C4-2B (cell line): Measurements from ENCODE around the gene CORO2B.

Experiments used
- H3K27ac ChIP-seq: fragments of 450-650 bp; 2 replicates; pipeline ENCODE4 v1.5.1; 2017
- ZFX ChIP-seq: fragments of 450-650 bp; IDR thresholded peaks from 2 replicates; pipeline ENCODE4 v1.6.1; 2017
- TF ChIP-seq, protein P1 (sequence below): fragments of 450-650 bp; conservative IDR thresholded peaks from 2 replicates; pipeline ENCODE4 v1.5.1; 2017; ENCODE audit warnings: mild to moderate bottlenecking

The CORO2B gene

DNA sequence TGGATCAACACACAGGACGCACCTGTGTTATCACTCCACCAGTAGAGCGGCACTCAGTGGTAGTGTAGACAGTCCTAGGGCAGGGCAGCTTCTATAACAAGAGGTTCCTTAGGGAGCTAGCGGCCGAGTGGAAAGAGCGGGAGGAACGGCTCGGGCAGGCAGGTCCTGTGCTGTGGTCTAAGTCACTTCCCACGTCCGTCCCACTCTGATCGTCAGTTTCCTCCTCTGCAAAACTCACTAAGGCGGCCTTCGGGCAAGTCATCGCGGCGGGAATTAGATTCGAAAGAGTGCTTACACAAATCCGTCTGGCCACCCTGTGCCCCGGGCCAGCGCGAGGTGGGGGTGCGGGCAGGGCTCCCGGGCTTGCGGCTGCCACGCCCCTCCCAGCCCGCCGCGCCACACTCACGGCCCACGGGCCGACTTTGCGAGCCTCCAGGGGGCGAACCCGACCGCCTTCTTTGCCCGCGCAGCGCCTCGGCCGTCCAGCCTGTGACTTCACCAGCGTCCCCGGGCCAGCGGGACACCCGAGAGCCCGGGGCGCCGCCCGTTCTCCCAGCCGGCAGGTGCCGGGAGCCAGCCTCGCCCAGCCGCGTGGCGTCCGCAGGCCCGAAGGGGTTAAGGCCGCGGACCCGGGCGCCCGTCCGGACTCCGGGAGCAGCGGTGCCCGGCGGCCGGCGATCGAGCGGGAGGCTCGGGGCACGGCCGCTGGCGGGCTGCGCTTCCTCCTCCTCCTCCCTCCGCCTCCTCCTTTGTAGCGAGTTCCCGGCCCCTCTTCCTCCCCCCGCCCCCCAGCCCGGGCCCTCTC lies 416 bp upstream of the CORO2B start:
- no peak for TF ChIP-seq ZFX
- TF ChIP-seq, protein P1, sequence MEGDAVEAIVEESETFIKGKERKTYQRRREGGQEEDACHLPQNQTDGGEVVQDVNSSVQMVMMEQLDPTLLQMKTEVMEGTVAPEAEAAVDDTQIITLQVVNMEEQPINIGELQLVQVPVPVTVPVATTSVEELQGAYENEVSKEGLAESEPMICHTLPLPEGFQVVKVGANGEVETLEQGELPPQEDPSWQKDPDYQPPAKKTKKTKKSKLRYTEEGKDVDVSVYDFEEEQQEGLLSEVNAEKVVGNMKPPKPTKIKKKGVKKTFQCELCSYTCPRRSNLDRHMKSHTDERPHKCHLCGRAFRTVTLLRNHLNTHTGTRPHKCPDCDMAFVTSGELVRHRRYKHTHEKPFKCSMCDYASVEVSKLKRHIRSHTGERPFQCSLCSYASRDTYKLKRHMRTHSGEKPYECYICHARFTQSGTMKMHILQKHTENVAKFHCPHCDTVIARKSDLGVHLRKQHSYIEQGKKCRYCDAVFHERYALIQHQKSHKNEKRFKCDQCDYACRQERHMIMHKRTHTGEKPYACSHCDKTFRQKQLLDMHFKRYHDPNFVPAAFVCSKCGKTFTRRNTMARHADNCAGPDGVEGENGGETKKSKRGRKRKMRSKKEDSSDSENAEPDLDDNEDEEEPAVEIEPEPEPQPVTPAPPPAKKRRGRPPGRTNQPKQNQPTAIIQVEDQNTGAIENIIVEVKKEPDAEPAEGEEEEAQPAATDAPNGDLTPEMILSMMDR = no peak; the same call in 1 of the 2 replicates
- H3K27ac ChIP-seq = peak overlapping the region; percentile 9; the same call in 1 of the 2 replicates

DNA sequence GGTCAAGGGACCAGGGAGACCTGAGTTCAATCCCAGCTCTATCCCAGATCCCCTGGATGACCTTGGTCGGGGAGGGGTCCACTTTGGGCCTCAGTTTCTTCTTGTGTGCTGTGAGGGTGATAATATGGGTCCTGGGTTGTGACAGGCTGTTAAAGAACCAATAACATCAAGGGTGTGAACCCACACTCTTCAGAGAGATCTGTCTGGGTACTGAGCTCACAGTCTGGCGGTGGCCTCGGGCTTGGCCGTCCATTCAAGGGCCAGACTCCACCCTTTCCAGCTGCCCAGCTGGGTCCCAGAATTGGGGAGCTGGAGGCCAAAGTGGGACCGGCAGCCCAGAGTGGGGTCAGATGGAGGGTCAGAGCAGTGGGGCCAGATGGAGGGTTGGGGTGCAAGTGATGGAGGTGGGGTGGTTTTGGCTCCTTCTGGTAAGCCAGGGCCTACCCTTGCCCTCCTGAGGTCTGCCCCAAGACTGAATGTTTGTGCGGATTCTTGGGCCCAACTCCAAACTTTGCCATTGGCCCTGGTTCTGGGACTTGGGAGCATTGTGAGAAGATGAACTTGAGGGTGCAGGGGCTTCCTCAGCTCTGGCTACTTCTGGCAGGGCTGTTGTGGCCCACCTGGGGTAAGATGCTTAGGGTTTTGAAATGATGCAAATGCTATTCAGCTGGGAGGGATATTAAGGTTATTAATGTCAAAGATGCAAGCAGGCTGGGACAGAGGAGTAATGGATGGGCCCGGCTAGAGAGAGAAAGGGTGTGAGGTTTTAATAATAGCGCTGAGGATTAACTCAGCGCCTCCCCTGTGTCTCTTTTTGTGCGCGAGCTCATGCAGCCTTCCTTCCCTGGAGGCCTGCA lies 1.5 kb downstream of the CORO2B start:
- H3K27ac ChIP-seq = no peak overlapping the region
- no peak for TF ChIP-seq ZFX
- TF ChIP-seq, protein P1 = no peak

DNA sequence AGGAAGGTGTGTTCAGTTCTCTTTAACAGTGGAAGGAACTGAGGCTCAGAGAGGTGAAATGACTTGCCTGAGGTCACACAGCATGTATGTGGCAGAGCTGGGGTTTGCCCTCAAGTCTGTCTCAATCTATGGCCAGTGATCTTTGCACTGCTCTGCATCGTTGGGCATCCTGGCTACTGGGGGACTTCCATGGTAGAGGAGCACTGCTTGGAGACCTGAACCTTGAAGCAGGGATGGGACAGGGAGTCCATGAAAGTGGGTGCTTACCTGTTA lies 2.0 kb downstream of the CORO2B start:
- no peak for TF ChIP-seq ZFX
- TF ChIP-seq, protein P1 = no peak
- H3K27ac ChIP-seq = no peak overlapping the region

DNA sequence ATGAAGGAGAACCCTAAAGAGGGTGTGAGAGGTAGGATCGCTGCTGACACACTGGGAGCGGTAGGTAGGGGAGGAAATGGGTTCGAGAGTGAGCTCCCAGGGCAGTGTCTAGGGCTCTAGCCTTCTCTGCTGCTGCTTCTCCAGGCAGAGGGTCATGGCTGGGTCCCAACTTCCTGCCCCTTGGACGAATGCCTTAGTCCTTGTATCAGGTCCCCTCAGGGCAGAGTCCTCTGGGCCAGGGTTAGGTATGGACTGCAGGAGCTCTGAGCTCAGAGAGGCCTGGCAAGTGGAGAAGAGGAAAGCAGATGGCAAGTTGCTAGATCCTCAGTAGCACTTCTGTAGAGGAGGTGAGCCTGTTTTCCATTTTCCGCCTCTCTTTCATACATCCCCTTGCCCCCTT lies 2.9 kb downstream of the CORO2B start:
- H3K27ac ChIP-seq = no peak overlapping the region
- TF ChIP-seq, protein P1 = no peak
- no peak for TF ChIP-seq ZFX

DNA sequence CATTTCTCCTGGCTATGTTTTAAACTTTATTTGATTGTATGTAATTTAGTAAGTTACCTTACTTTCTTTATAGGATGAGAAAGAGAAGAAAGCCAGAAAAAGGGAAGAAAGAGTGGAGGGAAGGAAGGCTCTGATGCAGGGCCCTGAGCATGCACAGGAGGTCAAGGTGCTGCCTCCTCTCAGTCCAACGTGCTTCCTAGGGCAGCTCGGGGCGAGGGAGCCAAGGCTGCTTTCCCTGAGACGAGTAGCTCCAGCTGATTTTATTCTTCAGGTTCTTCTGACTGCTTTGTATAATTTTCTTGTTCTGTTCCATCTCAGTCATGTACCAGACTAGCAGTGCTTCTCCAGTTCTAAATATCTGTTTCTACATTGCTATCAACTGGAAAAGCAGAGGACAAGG lies 3.4 kb downstream of the CORO2B start:
- no peak overlapping the region for H3K27ac ChIP-seq
- TF ChIP-seq ZFX = no peak

DNA sequence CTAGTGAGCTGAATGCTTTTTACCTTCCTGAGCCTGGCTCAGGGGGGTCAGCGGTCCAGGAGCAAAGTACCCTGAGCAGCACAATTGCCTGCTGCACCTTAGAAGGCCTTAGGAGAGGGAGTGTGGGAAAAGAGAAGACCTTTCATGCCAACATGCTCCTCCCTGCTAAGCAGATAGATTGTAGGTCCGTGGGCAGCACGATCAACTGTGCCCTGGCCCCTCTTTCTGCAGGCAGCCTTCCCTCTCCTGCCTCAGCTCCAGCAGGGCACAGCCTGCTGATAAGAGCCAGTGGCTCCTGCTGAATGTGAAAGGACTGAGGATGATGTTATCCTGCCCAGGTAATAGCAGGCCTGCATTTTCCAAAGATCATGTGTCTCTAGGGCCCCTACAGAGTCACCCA lies 4.1 kb downstream of the CORO2B start:
- no peak overlapping the region for H3K27ac ChIP-seq
- TF ChIP-seq ZFX = no peak
- TF ChIP-seq, protein P1 = no peak

DNA sequence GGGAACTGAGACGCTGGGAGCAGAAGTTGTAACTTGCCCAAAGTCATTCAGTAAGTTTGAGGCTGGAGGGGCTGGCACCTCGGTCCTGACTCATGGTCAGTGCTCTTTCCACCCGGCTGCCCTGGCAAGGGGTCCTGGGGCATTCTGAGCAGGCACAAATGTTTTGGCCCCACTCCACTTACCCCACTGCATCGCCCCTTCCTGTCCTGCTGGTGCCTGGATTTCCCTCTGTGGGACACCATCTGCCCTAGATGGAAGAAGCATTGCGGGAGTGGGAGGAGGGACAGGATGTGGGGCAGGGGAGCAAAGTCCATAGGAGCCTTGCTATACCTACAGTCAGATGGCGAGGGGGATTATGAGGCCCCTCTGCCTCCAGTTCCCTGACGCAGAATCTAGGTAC lies 4.5 kb downstream of the CORO2B start:
- no peak overlapping the region for H3K27ac ChIP-seq
- TF ChIP-seq, protein P1 = no peak
- TF ChIP-seq ZFX = no peak
